ENCODE measurements around the gene GLIPR2.

GLIPR2 gene

GRCh38 chr9:36143245-36143641, 6.7 kb downstream of the GLIPR2 start:
- H3K4me3 ChIP-seq (ENCODE audit: low read depth, low read length): no peak overlapping the region; the same call in 1 of the 2 replicates
- no peak for DNase-seq (ENCODE audit: low read depth)
- TF ChIP-seq CTCF (IDR thresholded peaks at IDR 0.05; ENCODE audit: low read depth, low read length, missing control alignments): no peak

- no peak for TF ChIP-seq CTCF (IDR thresholded peaks at IDR 0.05; ENCODE audit: low read depth, low read length, missing control alignments)
- no peak for DNase-seq (ENCODE audit: low read depth)
- peak overlapping the region; percentile 28 for H3K4me3 ChIP-seq (ENCODE audit: low read depth, low read length)
These were observed 8.0 kb downstream of the GLIPR2 start for GRCh38 chr9:36144309-36145232.

GRCh38 chr9:36145970-36146369, 9.4 kb downstream of the GLIPR2 start:
- no peak overlapping the region for H3K4me3 ChIP-seq (ENCODE audit: low read depth, low read length)
- no peak for DNase-seq (ENCODE audit: low read depth)
- TF ChIP-seq CTCF (IDR thresholded peaks at IDR 0.05; ENCODE audit: low read depth, low read length, missing control alignments): no peak

- no peak overlapping the region for H3K4me3 ChIP-seq (ENCODE audit: low read depth, low read length)
- TF ChIP-seq CTCF (IDR thresholded peaks at IDR 0.05; ENCODE audit: low read depth, low read length, missing control alignments): no peak
- no peak for DNase-seq (ENCODE audit: low read depth)
These were observed 10.1 kb downstream of the GLIPR2 start for GRCh38 chr9:36146651-36147050.

GRCh38 chr9:36147441-36148175, 11.1 kb downstream of the GLIPR2 start:
- H3K4me3 ChIP-seq (ENCODE audit: low read depth, low read length): no peak overlapping the region
- no peak for TF ChIP-seq CTCF (IDR thresholded peaks at IDR 0.05; ENCODE audit: low read depth, low read length, missing control alignments)
- no peak for DNase-seq (ENCODE audit: low read depth)

GRCh38 chr9:36148311-36149051, 11.9 kb downstream of the GLIPR2 start:
- no peak for TF ChIP-seq CTCF (IDR thresholded peaks at IDR 0.05; ENCODE audit: low read depth, low read length, missing control alignments)
- DNase-seq (ENCODE audit: low read depth): peak; percentile 80
- no peak overlapping the region for H3K4me3 ChIP-seq (ENCODE audit: low read depth, low read length)
